ENCODE results near the gene HNF1B.

DNA sequence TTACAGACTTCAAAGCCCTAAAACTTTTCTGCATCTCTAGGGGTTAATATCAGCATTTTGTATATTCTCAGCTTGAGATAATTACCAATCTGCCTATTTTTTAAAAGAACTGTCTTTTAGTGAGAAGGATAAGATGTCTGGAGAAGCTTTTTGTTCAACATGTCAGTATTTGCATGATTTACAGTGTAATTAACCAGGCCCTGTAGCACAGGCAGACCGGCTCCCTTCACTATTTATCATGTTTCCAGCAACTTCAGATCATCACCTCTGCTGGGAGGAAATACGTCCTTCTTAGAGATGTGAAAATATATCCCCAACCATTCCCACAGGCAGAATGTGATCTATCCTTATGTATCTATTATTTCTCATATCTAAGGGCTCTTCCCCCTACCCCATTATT, 93.0 kb downstream of the HNF1B start:
- TF ChIP-seq, protein P1, sequence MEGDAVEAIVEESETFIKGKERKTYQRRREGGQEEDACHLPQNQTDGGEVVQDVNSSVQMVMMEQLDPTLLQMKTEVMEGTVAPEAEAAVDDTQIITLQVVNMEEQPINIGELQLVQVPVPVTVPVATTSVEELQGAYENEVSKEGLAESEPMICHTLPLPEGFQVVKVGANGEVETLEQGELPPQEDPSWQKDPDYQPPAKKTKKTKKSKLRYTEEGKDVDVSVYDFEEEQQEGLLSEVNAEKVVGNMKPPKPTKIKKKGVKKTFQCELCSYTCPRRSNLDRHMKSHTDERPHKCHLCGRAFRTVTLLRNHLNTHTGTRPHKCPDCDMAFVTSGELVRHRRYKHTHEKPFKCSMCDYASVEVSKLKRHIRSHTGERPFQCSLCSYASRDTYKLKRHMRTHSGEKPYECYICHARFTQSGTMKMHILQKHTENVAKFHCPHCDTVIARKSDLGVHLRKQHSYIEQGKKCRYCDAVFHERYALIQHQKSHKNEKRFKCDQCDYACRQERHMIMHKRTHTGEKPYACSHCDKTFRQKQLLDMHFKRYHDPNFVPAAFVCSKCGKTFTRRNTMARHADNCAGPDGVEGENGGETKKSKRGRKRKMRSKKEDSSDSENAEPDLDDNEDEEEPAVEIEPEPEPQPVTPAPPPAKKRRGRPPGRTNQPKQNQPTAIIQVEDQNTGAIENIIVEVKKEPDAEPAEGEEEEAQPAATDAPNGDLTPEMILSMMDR (conservative IDR thresholded peaks at IDR 0.05), result no peak
- no peak for TF ChIP-seq EZH2 (IDR thresholded peaks at IDR 0.05; ENCODE audit: low read depth)
